ENCODE data around the gene OOSP1. TPM values are rescaled to one million over a fixed set of nuclear protein-coding genes. Genes with fewer than 3 reads are reported as not detected.

OOSP1 gene
- total and polyA plus RNA-seq, 2 of the 8 experiments (the other 6 are each of a cell fraction or from before 2014, with no cell fraction given) = not detected

DNA sequence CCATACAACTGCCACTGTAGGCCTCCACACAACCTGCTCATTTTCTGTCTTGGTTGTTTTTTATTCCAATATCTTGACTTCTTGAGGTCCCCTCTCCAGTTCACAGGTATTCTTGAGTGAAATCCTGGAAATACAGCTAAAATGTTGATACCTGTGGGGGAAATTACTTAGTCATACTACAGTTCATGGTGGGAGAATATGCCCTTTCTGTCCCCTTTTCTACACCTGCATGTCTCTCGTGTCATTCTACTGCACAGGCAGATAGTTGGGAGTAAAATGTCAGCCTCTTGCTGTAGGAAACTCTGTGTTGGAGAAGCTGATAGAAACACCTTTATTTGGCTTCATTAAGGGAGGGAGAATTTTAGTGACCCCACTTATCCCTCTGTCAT is 30.2 kb downstream of the OOSP1 start:
- Histone ChIP-seq H3K56ac (replicated peaks; ENCODE audit: insufficient read length, low read depth, low read length) (no peak overlapping the region), H3K23me2 (ENCODE audit: low read depth, low read length) (no peaks in the 10 kb centered on the region), H3K18ac (ENCODE audit: extremely low read depth, low read length) (no peak overlapping the region), H2BK5ac (ENCODE audit: low read depth, low read length) (no peak overlapping the region), H2BK120ac (replicated peaks; ENCODE audit: low read depth, low read length) (no peak overlapping the region), H3K4ac (replicated peaks; ENCODE audit: insufficient read length, low read depth, low read length) (no peak overlapping the region), H2BK15ac (ENCODE audit: low read length) (no peak overlapping the region), H3K79me2 (ENCODE audit: control insufficient read depth in 1 of 2, insufficient read depth in 2 of 2, low read length in 2 of 2) (no peaks in the 10 kb centered on the region), H3K79me1 (ENCODE audit: low read depth, low read length) (no peaks in the 10 kb centered on the region), H4K5ac (ENCODE audit: insufficient read length, low read depth, low read length) (no peak overlapping the region), H3K9me3 (ENCODE audit: insufficient read depth in 2 of 2, low read depth in 1 of 2, low read length in 1 of 2) (no peaks in the 10 kb centered on the region), H3K23ac (ENCODE audit: insufficient read length) (no peak overlapping the region), H4K91ac (replicated peaks; ENCODE audit: insufficient read length, low read length) (no peak overlapping the region), H2AK5ac (ENCODE audit: low read depth, low read length) (no peak overlapping the region), H4K8ac (ENCODE audit: extremely low read depth, insufficient read depth, low read length) (no peak overlapping the region), H2BK20ac (ENCODE audit: low read length) (no peak overlapping the region), H3K4me3 (ENCODE audit: extremely low read depth in 1 of 4, insufficient read depth in 2 of 4, low read depth in 3 of 4, low read length in 4 of 4) (no peak overlapping the region), H3K36me3 (ENCODE audit: control insufficient read depth in 2 of 4, insufficient read depth in 4 of 4, low read length in 3 of 4) (no peaks in the 10 kb centered on the region), H3K4me1 (replicated peaks in 1 of 4; ENCODE audit: control insufficient read depth in 3 of 4, insufficient read depth in 4 of 4, low read length in 3 of 4) (peaks cover 0 to 7% (median 0%) of the 10 kb centered on the region in 4 experiments; a peak in 1 of 7 replicates), H2BK12ac (ENCODE audit: low read depth, low read length) (no peak overlapping the region), H3K9ac (replicated peaks in 1 of 4; ENCODE audit: extremely low read depth in 1 of 4, low read depth in 3 of 4, low read length in 3 of 4) (no peak overlapping the region), H3K27ac (ENCODE audit: low read depth, low read length) (no peak overlapping the region), H3K27me3 (replicated peaks in 1 of 4; ENCODE audit: control insufficient read depth in 3 of 4, extremely low read depth in 1 of 4, insufficient read depth in 3 of 4, low read length in 3 of 4) (no peaks in the 10 kb centered on the region), H3K4me2 (ENCODE audit: insufficient read depth in 1 of 2, low read depth in 2 of 2, low read length in 2 of 2) (no peak overlapping the region), H3K14ac (ENCODE audit: insufficient read length) (no peak overlapping the region), H2AFZ (ENCODE audit: low read length) (no peak overlapping the region), H4K20me1 (replicated peaks in 1 of 2; ENCODE audit: control insufficient read depth in 1 of 2, insufficient read depth in 2 of 2, low read length in 2 of 2) (no peaks in the 10 kb centered on the region)
- 94% methylated on average over 1 of the region's 1 CpG; no CpG with 5 or more reads in 1 of the 2 experiments for WGBS, 2 experiments (ENCODE audit: extremely low coverage in 1 of 2, insufficient coverage in 1 of 2, insufficient read length in 1 of 2, insufficient replicate concordance in 2 of 2, low coverage in 1 of 2, low lambda C conversion rate in 2 of 2, missing lambda C conversion rate in 1 of 2)
- ChIA-PET POLR2A (ENCODE audit: partially characterized antibody) (no interaction called here), CTCF (ENCODE audit: partially characterized antibody) (no interaction called here)
- DNase-seq (ENCODE audit: low read depth in 1 of 2, low spot score in 2 of 2) (no peak), FAIRE-seq (no peak)
- TF ChIP-seq, protein P1, sequence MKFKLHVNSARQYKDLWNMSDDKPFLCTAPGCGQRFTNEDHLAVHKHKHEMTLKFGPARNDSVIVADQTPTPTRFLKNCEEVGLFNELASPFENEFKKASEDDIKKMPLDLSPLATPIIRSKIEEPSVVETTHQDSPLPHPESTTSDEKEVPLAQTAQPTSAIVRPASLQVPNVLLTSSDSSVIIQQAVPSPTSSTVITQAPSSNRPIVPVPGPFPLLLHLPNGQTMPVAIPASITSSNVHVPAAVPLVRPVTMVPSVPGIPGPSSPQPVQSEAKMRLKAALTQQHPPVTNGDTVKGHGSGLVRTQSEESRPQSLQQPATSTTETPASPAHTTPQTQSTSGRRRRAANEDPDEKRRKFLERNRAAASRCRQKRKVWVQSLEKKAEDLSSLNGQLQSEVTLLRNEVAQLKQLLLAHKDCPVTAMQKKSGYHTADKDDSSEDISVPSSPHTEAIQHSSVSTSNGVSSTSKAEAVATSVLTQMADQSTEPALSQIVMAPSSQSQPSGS (IDR thresholded peaks at IDR 0.05; ENCODE audit: low read length) = no peak
- no peak for TF ChIP-seq RBBP5 (IDR thresholded peaks at IDR 0.05; ENCODE audit: borderline replicate concordance, low read depth, low read length)
- no peak for TF ChIP-seq NANOG (IDR thresholded peaks at IDR 0.05; ENCODE audit: insufficient read depth, low read depth, low read length, poor library complexity, severe bottlenecking)
- no peak for TF ChIP-seq KDM1A (IDR thresholded peaks at IDR 0.05; ENCODE audit: borderline replicate concordance, low read length)
- no peak for TF ChIP-seq RFX5 (IDR thresholded peaks at IDR 0.05; ENCODE audit: borderline replicate concordance, low read depth, low read length)
- TF ChIP-seq CTCF (IDR thresholded peaks at IDR 0.05; ENCODE audit: control extremely low read depth in 1 of 3, insufficient read depth in 1 of 3, low read depth in 1 of 3, low read length in 3 of 3) = no peak
- no peak for TF ChIP-seq SUZ12 (IDR thresholded peaks at IDR 0.05; ENCODE audit: low read length)

Data from H1 (cell line).